ENCODE results near the gene FKBP14.

The FKBP14 gene

DNA sequence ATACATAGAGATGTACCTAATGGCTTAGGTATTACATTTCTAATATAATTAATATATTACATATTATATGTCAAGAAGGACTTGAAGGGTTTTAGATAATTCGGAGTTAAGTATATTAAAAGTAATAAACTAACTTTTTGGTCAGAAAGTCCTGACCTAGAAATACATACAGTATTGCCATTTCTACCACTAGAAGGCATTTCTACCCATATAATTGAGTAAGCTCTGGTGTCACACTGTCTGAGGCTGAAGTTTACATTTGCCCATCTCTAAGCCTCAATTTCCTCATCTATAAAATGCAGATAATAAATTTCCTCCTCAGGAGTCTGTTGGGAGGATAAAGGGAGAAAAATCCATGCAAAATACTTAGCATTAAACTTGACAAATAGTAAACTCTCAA lies 7.1 kb downstream of the FKBP14 start:
- DNase-seq (ENCODE audit: low read depth in 2 of 2), result no peak
- H3K4me3 ChIP-seq (replicated peaks in 1 of 2; ENCODE audit: low read depth in 2 of 2, low read length in 2 of 2), result no peak overlapping the region
- TF ChIP-seq CTCF (IDR thresholded peaks at IDR 0.05; ENCODE audit: low read depth, low read length), result no peak

DNA sequence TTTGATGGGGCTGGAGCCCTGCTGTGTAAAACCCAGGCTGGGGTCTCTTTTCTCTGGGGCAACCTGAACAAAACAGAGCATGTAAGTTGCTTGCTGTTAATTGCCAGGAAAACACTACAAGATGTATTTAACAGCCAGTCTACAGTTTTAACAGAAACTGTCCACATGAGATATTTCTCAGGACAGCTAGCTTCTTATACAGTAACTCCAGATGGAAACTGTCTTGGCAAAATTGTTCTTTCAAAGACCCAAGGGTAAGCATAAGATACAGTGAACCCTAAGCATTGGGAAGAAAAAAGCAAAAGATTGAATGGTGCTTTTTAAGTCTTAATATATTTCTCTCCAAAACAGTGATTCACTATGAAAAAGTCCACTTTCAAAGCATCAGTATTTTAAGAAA lies 8.1 kb downstream of the FKBP14 start:
- DNase-seq (ENCODE audit: low read depth in 2 of 2), result no peak
- TF ChIP-seq CTCF (IDR thresholded peaks at IDR 0.05; ENCODE audit: low read depth, low read length), result no peak
- no peak overlapping the region for H3K4me3 ChIP-seq (replicated peaks in 1 of 2; ENCODE audit: low read depth in 2 of 2, low read length in 2 of 2)

DNA sequence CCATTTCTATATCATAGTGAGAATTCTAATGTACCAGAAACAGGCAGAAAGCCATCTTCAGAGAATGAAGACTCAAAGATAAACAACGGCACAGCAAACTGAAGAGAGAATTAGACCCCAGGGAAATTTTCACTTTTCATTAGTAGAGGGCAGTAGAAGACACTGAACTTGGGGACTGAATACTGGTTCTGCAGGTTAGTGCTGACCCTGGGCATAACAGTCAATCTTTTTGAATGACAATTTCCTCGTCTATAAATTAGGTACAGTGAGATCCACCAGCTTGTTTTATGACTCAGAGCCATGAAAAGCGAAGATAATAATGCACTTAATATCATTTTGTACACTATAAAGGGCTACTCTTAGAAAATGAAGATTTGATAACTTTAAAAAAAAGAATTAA lies 13.7 kb downstream of the FKBP14 start:
- no peak for DNase-seq (ENCODE audit: low read depth in 2 of 2)
- TF ChIP-seq CTCF (IDR thresholded peaks at IDR 0.05; ENCODE audit: low read depth, low read length), result no peak
- H3K4me3 ChIP-seq (replicated peaks in 1 of 2; ENCODE audit: low read depth in 2 of 2, low read length in 2 of 2), result no peak overlapping the region

- DNase-seq (ENCODE audit: low read depth in 2 of 2), result no peak
- H3K4me3 ChIP-seq (replicated peaks in 1 of 2; ENCODE audit: low read depth in 2 of 2, low read length in 2 of 2), result no peak overlapping the region
Observed at GRCh38 chr7:30010021-30010420, 16.5 kb downstream of the FKBP14 start.

DNA sequence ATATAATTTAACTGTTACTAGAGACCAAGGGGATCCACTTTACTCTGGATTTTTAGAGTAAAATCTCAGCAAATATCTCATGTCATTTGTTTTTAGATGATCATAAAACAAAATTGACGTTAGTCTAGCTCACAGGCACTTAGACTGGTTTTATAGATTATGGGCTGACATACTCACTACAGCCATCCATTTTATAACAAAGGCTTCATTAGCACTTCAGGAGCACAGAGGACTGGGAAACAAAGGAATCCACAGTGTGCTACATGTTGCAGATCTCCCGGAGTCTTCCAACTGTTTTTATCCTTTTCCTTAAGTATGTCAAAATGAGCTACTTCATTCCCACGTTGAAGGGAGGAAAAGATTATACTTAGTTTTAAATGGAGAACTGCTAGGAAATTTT lies 21.0 kb downstream of the FKBP14 start:
- no peak overlapping the region for H3K4me3 ChIP-seq (replicated peaks in 1 of 2; ENCODE audit: low read depth in 2 of 2, low read length in 2 of 2)
- no peak for DNase-seq (ENCODE audit: low read depth in 2 of 2)

More at GRCh38 chr7:30010021-30010420, 16.5 kb downstream of the FKBP14 start:
- no peak for TF ChIP-seq CTCF (IDR thresholded peaks at IDR 0.05; ENCODE audit: low read depth, low read length)

GRCh38 chr7:30003098-30003497 lies 23.4 kb downstream of the FKBP14 start:
- no peak for DNase-seq (ENCODE audit: low read depth in 2 of 2)
- no peak for TF ChIP-seq CTCF (IDR thresholded peaks at IDR 0.05; ENCODE audit: low read depth, low read length)
- no peak overlapping the region for H3K4me3 ChIP-seq (replicated peaks in 1 of 2; ENCODE audit: low read depth in 2 of 2, low read length in 2 of 2)

More for the DNA sequence above, 21.0 kb downstream of the FKBP14 start:
- no peak for TF ChIP-seq CTCF (IDR thresholded peaks at IDR 0.05; ENCODE audit: low read depth, low read length)

DNA sequence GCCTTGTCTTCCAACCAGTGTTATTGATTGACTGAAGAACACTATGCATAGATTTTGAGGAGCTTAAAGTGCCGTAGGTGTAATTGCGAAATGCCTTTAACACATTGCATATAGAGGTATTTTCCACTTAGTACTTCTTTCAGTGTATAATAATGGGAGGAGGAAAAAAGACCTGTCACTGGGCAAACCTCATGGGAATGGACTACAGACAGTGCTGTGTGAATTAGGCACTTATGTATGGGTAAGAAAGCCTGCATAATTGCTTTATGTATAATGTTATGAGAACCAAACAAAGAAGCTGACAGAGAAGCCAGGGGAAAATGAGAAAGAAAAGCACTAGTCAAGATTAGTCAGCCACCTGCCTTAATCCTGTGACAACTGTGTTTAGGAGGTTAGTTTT lies 24.5 kb downstream of the FKBP14 start:
- H3K4me3 ChIP-seq (replicated peaks in 1 of 2; ENCODE audit: low read depth in 2 of 2, low read length in 2 of 2), result no peak overlapping the region
- no peak for DNase-seq (ENCODE audit: low read depth in 2 of 2)
- no peak for TF ChIP-seq CTCF (IDR thresholded peaks at IDR 0.05; ENCODE audit: low read depth, low read length)
